AG09319 (cell line): ENCODE results near the gene NUDT6.

ENCODE experiments used
- DNase-seq: peaks from one replicate; pipeline ENCODE4 v3.0.0-alpha.2; 2010; ENCODE audit warnings: low read depth; ENCODE audit errors: extremely low read depth
- CTCF ChIP-seq: IDR thresholded peaks from 2 replicates; pipeline ENCODE4 v1.5.1; 2011; ENCODE audit warnings: low read depth, mild to moderate bottlenecking, inconsistent platforms, low read length, moderate library complexity

NUDT6 gene

GRCh38 chr4:122901247-122902010 lies 21.0 kb downstream of the NUDT6 start:
- no peak for DNase-seq
- no peak for TF ChIP-seq CTCF

GRCh38 chr4:122900314-122900713 lies 22.1 kb downstream of the NUDT6 start:
- DNase-seq, result no peak
- TF ChIP-seq CTCF, result no peak

- DNase-seq, result no peak
- TF ChIP-seq CTCF, result no peak
Measured at GRCh38 chr4:122899682-122900081, 22.7 kb downstream of the NUDT6 start.

- DNase-seq, result no peak
- TF ChIP-seq CTCF, result no peak
Measured at GRCh38 chr4:122898370-122899150, 23.8 kb downstream of the NUDT6 start.

- TF ChIP-seq CTCF, result no peak
- DNase-seq, result no peak
Measured at GRCh38 chr4:122896270-122896669, 26.1 kb downstream of the NUDT6 start.

GRCh38 chr4:122895336-122895995 lies 26.9 kb downstream of the NUDT6 start:
- no peak for TF ChIP-seq CTCF

GRCh38 chr4:122894827-122895226 lies 27.6 kb downstream of the NUDT6 start:
- no peak for DNase-seq
- no peak for TF ChIP-seq CTCF

More at GRCh38 chr4:122895336-122895995, 26.9 kb downstream of the NUDT6 start:
- DNase-seq, result no peak
